BE2C (cell line): ENCODE results near the gene WDFY2.

Experiments used
- DNase-seq: peaks from one replicate; pipeline ENCODE4 v3.0.0-alpha.2; 2020
- H3K27me3 ChIP-seq: fragments of 250-450 bp; sonication (Bioruptor Pico); 2 replicates; pipeline ENCODE4 v1.5.1; 2020; ENCODE audit warnings: mild to moderate bottlenecking
- H3K36me3 ChIP-seq: fragments of 250-450 bp; sonication (Bioruptor Pico); 2 replicates; pipeline ENCODE4 v1.5.1; 2020; ENCODE audit warnings: mild to moderate bottlenecking
- H3K4me1 ChIP-seq: fragments of 250-450 bp; sonication (Bioruptor Pico); 2 replicates; pipeline ENCODE4 v1.5.1; 2020
- H3K4me3 ChIP-seq: 2 replicates; pipeline ENCODE4 v1.5.1; 2011; ENCODE audit warnings: low read depth, low read length
- H3K9me3 ChIP-seq: fragments of 250-450 bp; sonication (Bioruptor Pico); 2 replicates; pipeline ENCODE4 v1.5.1; 2020
- CTCF ChIP-seq: IDR thresholded peaks from 2 replicates; pipeline ENCODE4 v1.5.1; 2012; ENCODE audit warnings: mild to moderate bottlenecking, low read depth, low read length

WDFY2 gene

GRCh38 chr13:51613535-51613934 is 29.3 kb downstream of the WDFY2 start:
- no peaks in the 10 kb centered on the region for H3K36me3 ChIP-seq
- H3K9me3 ChIP-seq = no peaks in the 10 kb centered on the region
- H3K27me3 ChIP-seq = no peaks in the 10 kb centered on the region
- no peak for TF ChIP-seq CTCF
- peaks cover 3% of the 10 kb centered on the region; the same call in 1 of the 2 replicates for H3K4me1 ChIP-seq
- DNase-seq = no peak
- no peak overlapping the region for H3K4me3 ChIP-seq

DNA sequence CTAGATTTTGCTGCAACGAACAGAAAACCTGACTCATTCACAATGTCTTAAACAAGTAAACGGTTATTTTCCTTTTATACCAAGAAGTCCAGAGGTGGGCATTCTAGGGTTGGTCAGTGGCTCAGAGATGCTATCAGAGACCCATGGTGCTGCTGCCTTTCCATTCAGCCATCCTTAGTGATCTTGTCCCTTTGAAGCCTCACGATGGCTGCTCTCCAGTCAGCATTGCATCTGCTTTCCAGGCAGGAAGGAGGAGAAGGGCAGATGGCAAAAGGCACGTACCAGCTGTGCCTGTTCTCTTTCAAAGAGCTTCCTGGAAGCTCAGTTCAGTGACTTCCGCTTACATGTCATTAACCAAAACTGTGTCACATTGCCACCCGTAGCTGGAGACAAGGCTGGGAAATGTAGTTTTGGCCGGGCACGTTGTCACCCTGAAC is 30.1 kb downstream of the WDFY2 start:
- DNase-seq = peak; percentile 82
- Histone ChIP-seq H3K36me3 (no peaks in the 10 kb centered on the region), H3K4me3 (peak overlapping the region; percentile 44), H3K4me1 (peaks cover 3% of the 10 kb centered on the region; the same call in 1 of the 2 replicates), H3K27me3 (no peaks in the 10 kb centered on the region), H3K9me3 (no peaks in the 10 kb centered on the region)
- TF ChIP-seq CTCF = no peak

DNA sequence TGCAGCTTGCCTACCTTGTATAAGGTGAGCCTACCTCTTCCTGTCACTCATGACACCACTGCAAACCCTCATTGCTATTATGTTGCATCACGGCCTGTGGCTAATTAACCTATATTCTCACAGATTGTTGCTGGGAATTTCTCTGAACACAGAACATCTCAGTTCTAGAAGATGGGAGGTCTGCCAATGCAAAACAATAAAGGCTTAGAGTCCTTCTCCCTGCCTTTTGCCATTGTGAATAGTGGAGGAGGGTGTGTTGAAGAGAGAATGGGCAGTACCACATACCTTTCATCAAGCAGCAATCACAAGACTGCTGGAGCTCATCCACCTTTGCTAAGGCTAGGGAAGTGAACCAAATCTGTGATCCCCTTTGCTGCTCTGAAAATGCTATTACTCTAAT is 34.4 kb downstream of the WDFY2 start:
- TF ChIP-seq CTCF = no peak
- H3K9me3 ChIP-seq = no peaks in the 10 kb centered on the region
- no peak overlapping the region for H3K4me3 ChIP-seq
- H3K27me3 ChIP-seq = no peaks in the 10 kb centered on the region
- no peak for DNase-seq
- peaks cover 11% of the 10 kb centered on the region; the same call in 1 of the 2 replicates for H3K4me1 ChIP-seq
- no peaks in the 10 kb centered on the region for H3K36me3 ChIP-seq

- DNase-seq = no peak
- Histone ChIP-seq H3K27me3 (no peaks in the 10 kb centered on the region), H3K4me3 (no peak overlapping the region), H3K36me3 (no peaks in the 10 kb centered on the region), H3K9me3 (no peaks in the 10 kb centered on the region), H3K4me1 (peaks cover 8% of the 10 kb centered on the region; the same call in 1 of the 2 replicates)
- TF ChIP-seq CTCF = no peak
Observed at GRCh38 chr13:51619614-51620013, 35.4 kb downstream of the WDFY2 start.

DNA sequence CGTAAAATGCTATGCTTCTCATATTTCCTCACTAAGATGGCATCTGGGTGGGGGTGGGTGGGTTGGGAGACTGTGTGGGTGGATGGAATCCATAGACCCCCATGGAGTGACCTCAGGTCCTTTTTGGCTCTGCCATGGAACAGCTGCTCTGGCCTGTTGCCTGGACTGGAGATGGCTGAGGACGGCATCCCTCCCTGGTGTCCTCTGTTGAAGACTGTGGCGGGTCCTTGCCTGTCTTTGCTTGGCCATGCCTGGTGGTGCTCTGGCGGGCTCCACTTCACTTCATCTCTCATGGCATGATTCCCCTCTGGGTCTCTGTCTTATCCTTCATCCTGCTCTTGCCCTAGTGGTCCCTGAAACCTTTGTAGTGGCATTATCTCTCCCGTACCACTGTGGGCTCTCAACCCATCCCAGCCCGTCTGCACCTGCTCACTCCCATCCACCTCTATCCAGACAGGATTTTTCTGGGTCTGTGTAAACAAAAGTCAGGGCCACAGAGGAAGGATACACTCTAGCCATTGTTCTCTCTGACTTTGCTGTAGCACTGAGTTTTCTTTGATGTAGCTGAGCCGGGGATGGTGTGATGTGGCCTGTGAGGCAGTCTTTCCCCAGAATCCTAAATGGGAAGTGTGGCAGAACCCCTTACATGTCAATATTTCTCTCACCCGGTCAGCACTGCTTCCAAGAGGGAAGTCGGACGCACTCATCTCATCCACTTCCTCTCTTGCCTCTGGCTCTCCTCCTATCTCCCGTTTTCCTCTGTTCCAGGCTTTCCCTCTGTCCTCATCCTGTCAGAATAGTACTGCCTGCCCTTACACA is 36.1 kb downstream of the WDFY2 start:
- Histone ChIP-seq H3K27me3 (no peaks in the 10 kb centered on the region), H3K9me3 (no peaks in the 10 kb centered on the region), H3K36me3 (no peaks in the 10 kb centered on the region), H3K4me1 (peaks cover 8% of the 10 kb centered on the region; the same call in 1 of the 2 replicates), H3K4me3 (no peak overlapping the region)
- no peak for TF ChIP-seq CTCF
- DNase-seq = no peak

DNA sequence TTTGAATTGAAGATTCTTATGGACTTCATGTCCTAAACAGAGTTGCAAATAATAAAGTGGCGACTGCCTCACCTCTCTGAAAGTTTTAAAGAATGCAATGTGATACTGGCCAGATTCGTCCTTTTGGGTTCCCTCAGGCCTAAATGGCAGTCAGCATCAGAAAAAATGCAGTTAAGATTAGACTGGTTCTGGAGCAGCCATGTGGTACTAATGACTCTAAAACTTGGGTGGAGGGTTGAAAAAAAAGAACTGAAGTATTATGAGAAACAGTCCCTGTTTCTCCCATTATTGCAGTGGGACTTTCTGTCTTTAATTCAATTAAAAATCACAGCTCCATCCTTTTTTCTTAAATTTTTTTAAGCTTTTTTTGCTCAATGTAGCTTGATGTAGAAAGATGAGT is 37.3 kb downstream of the WDFY2 start:
- no peaks in the 10 kb centered on the region for H3K36me3 ChIP-seq
- no peaks in the 10 kb centered on the region for H3K27me3 ChIP-seq
- H3K4me1 ChIP-seq = peaks cover 8% of the 10 kb centered on the region; the same call in 1 of the 2 replicates
- no peak for DNase-seq
- no peaks in the 10 kb centered on the region for H3K9me3 ChIP-seq
- no peak overlapping the region for H3K4me3 ChIP-seq
- no peak for TF ChIP-seq CTCF
